Endothelial cell of umbilical vein (primary cell): Measurements from ENCODE around the gene NEU1. TPM values are rescaled to one million over a fixed set of nuclear protein-coding genes. Genes with fewer than 3 reads are reported as not detected.

Source experiments
- BruUV-seq: library from RNA; stranded (reverse); fragments of 400-500 nt; replicated peaks from 2 replicates; lab custom pipeline; 2021; lab: Mats Ljungman, UMichigan
- CTCF ChIA-PET: fragments of 300-600, 350-600 bp; sonication (Branson Sonifier 250); formaldehyde crosslinking; loops from one replicate; lab custom pipeline; 2021; ENCODE audit warnings: antibody characterized with exemption, inconsistent platforms; lab: Charles Lee
- POLR2A ChIA-PET: fragments of 300-600, 350-600 bp; sonication (Branson Sonifier 250); formaldehyde crosslinking; loops from one replicate; lab custom pipeline; 2021; ENCODE audit warnings: antibody characterized with exemption, inconsistent platforms; lab: Charles Lee
- DNase-seq: peaks from one replicate; pipeline ENCODE4 v3.0.0-alpha.2; 2011; ENCODE audit warnings: low read depth, low spot score
- FAIRE-seq: peaks from 2 replicates; lab custom pipeline; 2011; peaks lifted over from hg19 to GRCh38; lab: Jason Lieb, UNC
- H2AFZ ChIP-seq: 2 replicates; pipeline ENCODE4 v1.6.0; 2012; ENCODE audit warnings: low read depth, low read length, control low read depth, inconsistent platforms
- H3K27ac ChIP-seq: 2 replicates; pipeline ENCODE4 v1.5.1; 2011; ENCODE audit warnings: low read depth, mild to moderate bottlenecking, control low read depth, low read length, moderate library complexity; ENCODE audit not compliant: insufficient read depth
- H3K27me3 ChIP-seq, 2 experiments: 2 replicates each; pipeline versions ENCODE4 v1.6.0 to v1.6.1; 2011; ENCODE audit warnings: low read length in 2 of 2, mixed read lengths in 1 of 2; ENCODE audit not compliant: control insufficient read depth in 2 of 2, insufficient read depth in 2 of 2
- H3K36me3 ChIP-seq, 2 experiments: 2 replicates in 1 of 2; 3 replicates in 1 of 2; pipeline ENCODE4 v1.5.1; 2011; ENCODE audit warnings: low read length in 2 of 2, mild to moderate bottlenecking in 1 of 2, moderate library complexity in 1 of 2; ENCODE audit not compliant: control insufficient read depth in 2 of 2, insufficient read depth in 2 of 2; ENCODE audit errors: extremely low read depth in 1 of 2
- H3K4me1 ChIP-seq: 3 replicates; pipeline ENCODE4 v1.5.1; 2011; ENCODE audit warnings: mild to moderate bottlenecking, low read length; ENCODE audit not compliant: control insufficient read depth, insufficient read depth; ENCODE audit errors: extremely low read depth
- H3K4me2 ChIP-seq: 2 replicates; pipeline ENCODE4 v1.6.1; 2011; ENCODE audit warnings: low read length, control low read depth, mixed read lengths; ENCODE audit not compliant: insufficient read depth
- H3K4me3 ChIP-seq, 3 experiments: fragments of 200-600 bp in 1 of 3; sonication (generic), shearing (Covaris generic) in 1 of 3; replicated peaks in 1 of 3; 2 replicates each; pipeline ENCODE4 v1.5.1; 2011 to 2016; ENCODE audit warnings: control low read depth in 3 of 3, low read length in 3 of 3, mild to moderate bottlenecking in 2 of 3, inconsistent platforms in 1 of 3, low read depth in 1 of 3, moderate library complexity in 1 of 3; ENCODE audit not compliant: insufficient read depth in 1 of 3
- H3K79me2 ChIP-seq: 2 replicates; pipeline ENCODE4 v1.6.0; 2012; ENCODE audit warnings: low read length, inconsistent platforms; ENCODE audit not compliant: control insufficient read depth, insufficient read depth
- H3K9ac ChIP-seq: replicated peaks from 2 replicates; pipeline ENCODE3; 2011; ENCODE audit warnings: low read length, control low read depth; ENCODE audit not compliant: insufficient read depth; ENCODE audit errors: extremely low read depth
- H3K9me1 ChIP-seq: replicated peaks from 3 replicates; pipeline ENCODE4 v1.6.0; 2011; ENCODE audit warnings: mild to moderate bottlenecking, low read length; ENCODE audit not compliant: control insufficient read depth, insufficient read depth; ENCODE audit errors: extremely low read depth
- H3K9me3 ChIP-seq: replicated peaks from 2 replicates; pipeline ENCODE4 v1.5.1; 2012; ENCODE audit warnings: low read length, inconsistent platforms; ENCODE audit not compliant: control insufficient read depth, insufficient read depth
- H4K20me1 ChIP-seq: replicated peaks from 2 replicates; pipeline ENCODE3; 2011; ENCODE audit warnings: mild to moderate bottlenecking, low read length; ENCODE audit not compliant: control insufficient read depth, insufficient read depth; ENCODE audit errors: extremely low read depth
- EZH2 ChIP-seq: IDR thresholded peaks from 2 replicates; pipeline ENCODE4 v1.6.1; 2012; ENCODE audit warnings: borderline replicate concordance, low read depth, mild to moderate bottlenecking, moderate library complexity, low read length, inconsistent platforms; ENCODE audit not compliant: severe bottlenecking
- JUN ChIP-seq: IDR thresholded peaks from 2 replicates; pipeline ENCODE4 v1.6.1; 2011; ENCODE audit warnings: borderline replicate concordance, low read depth; ENCODE audit not compliant: insufficient read length, insufficient read depth
- MYC ChIP-seq: IDR thresholded peaks from one replicate; pipeline ENCODE4 v1.6.1; 2011; ENCODE audit warnings: mild to moderate bottlenecking, low read depth, low read length
- POLR2A ChIP-seq: IDR thresholded peaks from 2 replicates; pipeline ENCODE4 v1.6.1; 2012; ENCODE audit warnings: low read depth, mild to moderate bottlenecking, control low read depth, low read length
- dilution Hi-C: fragments of 300-500 bp; cut with MboI; formaldehyde crosslinking; loops from one replicate; pipeline ENCODE4 v1.15.0; 2019; ENCODE audit warnings: low sequenced_read_pairs; ENCODE audit not compliant: extremely low pct_ligation_motif_present
- intact Hi-C: fragments of 100-400 bp; cut with micrococcal nuclease; formaldehyde crosslinking; loops from one replicate; pipeline ENCODE4 v1.10.0; 2022
- polyA plus RNA-seq, 4 experiments: library from polyadenylated mRNA; depleted of rRNA in 3 of 4; stranded (reverse) in 3 of 4; unstranded in 1 of 4; fragments of >200 nt; gene quantifications; 2 replicates each; pipeline versions ENCODE4 v1.2.1 to v1.2.3, GENCODE V29; 2011 to 2012; ENCODE audit warnings: missing spikeins in 1 of 4
- total RNA-seq: library from RNA; stranded (reverse); gene quantifications from 2 replicates; pipeline ENCODE4 v1.2.3, GENCODE V29; 2021
- TF ChIP-seq, protein P1 (sequence below): IDR thresholded peaks from 2 replicates; pipeline ENCODE4 v1.6.1; 2011; ENCODE audit not compliant: insufficient read depth, insufficient read length
- TF ChIP-seq, protein P2 (sequence below), 2 donors: IDR thresholded peaks; 1 replicate in 1 of 2; 2 replicates in 1 of 2; pipeline ENCODE4 v1.5.1; 2011; ENCODE audit warnings: low read length in 2 of 2, mild to moderate bottlenecking in 2 of 2, moderate library complexity in 2 of 2, control low read depth in 1 of 2, inconsistent platforms in 1 of 2, low read depth in 1 of 2; ENCODE audit not compliant: insufficient read depth in 1 of 2; ENCODE audit errors: extremely low read depth in 1 of 2

The NEU1 gene
- total and polyA plus RNA-seq, 2 donors (not counting 3 experiments of a cell fraction or from before 2014, with no cell fraction given): 62.8 to 111 TPM

DNA sequence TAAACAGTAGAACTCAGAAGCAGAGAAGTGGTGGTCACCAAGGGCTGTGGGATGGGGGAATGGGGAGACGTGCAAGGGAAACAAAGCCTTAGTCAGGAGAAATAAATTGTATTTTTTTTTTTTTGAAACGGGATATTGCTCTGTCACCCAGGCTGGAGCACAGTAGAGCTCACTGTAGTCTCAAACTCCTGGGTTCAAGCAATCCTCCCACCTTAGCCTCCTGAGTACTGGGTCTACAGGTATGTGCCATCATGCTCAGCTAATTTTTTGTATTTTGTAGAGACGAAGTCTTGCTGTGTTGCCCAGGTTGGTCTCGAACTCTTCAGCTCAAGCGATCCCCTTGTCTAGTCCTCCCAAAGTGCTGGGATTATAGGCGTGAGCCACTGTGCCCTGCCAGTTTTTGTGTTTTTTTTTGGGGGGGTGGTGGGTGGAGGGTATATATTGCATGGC is 31.7 kb downstream of the NEU1 start:
- CTCF ChIA-PET: interaction anchor here (0.9 to 4.2 kb wide), 18 partner anchors 9 to 232 kb away, joined by 3 to 71 read pairs (median 6); partner anchors contain the start of genes ABHD16A, CLIC1, LSM2 and LY6G5C
- BruUV-seq: no TSS peak
- peak overlapping the region in 2 of 3 experiments; percentile 73 to 94 for H3K4me3 ChIP-seq
- no peaks in the 10 kb centered on the region for H3K36me3 ChIP-seq
- H4K20me1 ChIP-seq: no peaks in the 10 kb centered on the region
- peaks cover 15% of the 10 kb centered on the region for H3K4me1 ChIP-seq
- H3K4me2 ChIP-seq: peak overlapping the region; percentile 90
- H3K27me3 ChIP-seq: no peaks in the 10 kb centered on the region
- intact Hi-C loops (loop anchor here (1.0 to 10.0 kb wide), 7 partner anchors 59 to 339 kb away; partner anchors contain the start of genes CSNK2B, DDAH2, EHMT2 and LY6G5B), dilution Hi-C loops (no loop called here)
- POLR2A ChIA-PET: interaction anchor here (0.6 to 1.2 kb wide), 3 partner anchors 16 to 58 kb away, joined by 3 to 5 read pairs (median 4); partner anchors contain the start of genes HSPA1A, HSPA1L and LSM2
- peaks cover 33% of the 10 kb centered on the region for H3K79me2 ChIP-seq
- H3K9me1 ChIP-seq: no peaks in the 10 kb centered on the region
- TF ChIP-seq POLR2A (no peak), JUN (no peak), EZH2 (no peak), MYC (no peak)
- TF ChIP-seq, protein P1, sequence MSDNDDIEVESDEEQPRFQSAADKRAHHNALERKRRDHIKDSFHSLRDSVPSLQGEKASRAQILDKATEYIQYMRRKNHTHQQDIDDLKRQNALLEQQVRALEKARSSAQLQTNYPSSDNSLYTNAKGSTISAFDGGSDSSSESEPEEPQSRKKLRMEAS: no peak
- no peaks in the 10 kb centered on the region for H3K9me3 ChIP-seq
- no peak overlapping the region for H3K27ac ChIP-seq
- H2AFZ ChIP-seq: no peak overlapping the region
- DNase-seq (no peak), FAIRE-seq (no peak)
- H3K9ac ChIP-seq: peak overlapping the region; percentile 48

- H3K27ac ChIP-seq: no peak overlapping the region
- POLR2A ChIA-PET: interaction anchor here (0.7 to 1.2 kb wide), 6 partner anchors 11 to 150 kb away, joined by 4 to 17 read pairs (median 6); partner anchors contain the start of genes HSPA1A, HSPA1L and NEU1
- dilution Hi-C loops: no loop called here
Measured at GRCh38 chr6:31829633-31830283, 32.9 kb downstream of the NEU1 start.

More at GRCh38 chr6:31829633-31830283, 32.9 kb downstream of the NEU1 start:
- H3K9me1 ChIP-seq: no peaks in the 10 kb centered on the region
- H3K4me1 ChIP-seq: peaks cover 14% of the 10 kb centered on the region
- TF ChIP-seq JUN: no peak
- TF ChIP-seq, protein P2, sequence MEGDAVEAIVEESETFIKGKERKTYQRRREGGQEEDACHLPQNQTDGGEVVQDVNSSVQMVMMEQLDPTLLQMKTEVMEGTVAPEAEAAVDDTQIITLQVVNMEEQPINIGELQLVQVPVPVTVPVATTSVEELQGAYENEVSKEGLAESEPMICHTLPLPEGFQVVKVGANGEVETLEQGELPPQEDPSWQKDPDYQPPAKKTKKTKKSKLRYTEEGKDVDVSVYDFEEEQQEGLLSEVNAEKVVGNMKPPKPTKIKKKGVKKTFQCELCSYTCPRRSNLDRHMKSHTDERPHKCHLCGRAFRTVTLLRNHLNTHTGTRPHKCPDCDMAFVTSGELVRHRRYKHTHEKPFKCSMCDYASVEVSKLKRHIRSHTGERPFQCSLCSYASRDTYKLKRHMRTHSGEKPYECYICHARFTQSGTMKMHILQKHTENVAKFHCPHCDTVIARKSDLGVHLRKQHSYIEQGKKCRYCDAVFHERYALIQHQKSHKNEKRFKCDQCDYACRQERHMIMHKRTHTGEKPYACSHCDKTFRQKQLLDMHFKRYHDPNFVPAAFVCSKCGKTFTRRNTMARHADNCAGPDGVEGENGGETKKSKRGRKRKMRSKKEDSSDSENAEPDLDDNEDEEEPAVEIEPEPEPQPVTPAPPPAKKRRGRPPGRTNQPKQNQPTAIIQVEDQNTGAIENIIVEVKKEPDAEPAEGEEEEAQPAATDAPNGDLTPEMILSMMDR (IDR thresholded peaks at IDR 0.05; ENCODE audit: extremely low read depth in 1 of 2, insufficient read depth in 1 of 2, low read depth in 1 of 2, low read length in 2 of 2): peak in 1 of 2 donors; percentile 5
- H2AFZ ChIP-seq: no peak overlapping the region
- H3K4me2 ChIP-seq: peak overlapping the region; percentile 90
- intact Hi-C loops: loop anchor here (1.0 to 10.0 kb wide), 7 partner anchors 57 to 337 kb away; partner anchors contain the start of genes CSNK2B, DDAH2, EHMT2 and LY6G5B
- H3K36me3 ChIP-seq: no peaks in the 10 kb centered on the region
- H3K4me3 ChIP-seq: peak overlapping the region; percentile 73 to 94 (median 77)
- peaks cover 22% of the 10 kb centered on the region for H3K79me2 ChIP-seq
- no peaks in the 10 kb centered on the region for H4K20me1 ChIP-seq
- H3K9me3 ChIP-seq: no peaks in the 10 kb centered on the region
- H3K27me3 ChIP-seq: no peaks in the 10 kb centered on the region
- BruUV-seq: no TSS peak
- peak; percentile 69 for FAIRE-seq
- CTCF ChIA-PET: interaction anchor here (0.6 to 4.2 kb wide), 34 partner anchors 8 to 278 kb away, joined by 3 to 71 read pairs (median 5); partner anchors contain the start of genes BAG6, CLIC1, DDAH2 and LSM2
- DNase-seq: peak; percentile 76
- H3K9ac ChIP-seq: peak overlapping the region; percentile 48
